WI38 (cell line): Measurements from ENCODE around the gene GABRD.
"Not testable (repeated sequence)": the region's sequence is repeated elsewhere in the genome, so short reads cannot be mapped to it uniquely, and the experiment has no call there.

ENCODE experiments used
- H3K4me3 ChIP-seq: 2 replicates; pipeline ENCODE4 v1.5.1; 2011; ENCODE audit warnings: low read depth, mild to moderate bottlenecking, control low read depth, low read length
- TF ChIP-seq, protein P1 (sequence below): IDR thresholded peaks from 2 replicates; pipeline ENCODE4 v1.5.1; 2012; ENCODE audit warnings: low read depth, mild to moderate bottlenecking, control low read depth, low read length

The GABRD gene

DNA sequence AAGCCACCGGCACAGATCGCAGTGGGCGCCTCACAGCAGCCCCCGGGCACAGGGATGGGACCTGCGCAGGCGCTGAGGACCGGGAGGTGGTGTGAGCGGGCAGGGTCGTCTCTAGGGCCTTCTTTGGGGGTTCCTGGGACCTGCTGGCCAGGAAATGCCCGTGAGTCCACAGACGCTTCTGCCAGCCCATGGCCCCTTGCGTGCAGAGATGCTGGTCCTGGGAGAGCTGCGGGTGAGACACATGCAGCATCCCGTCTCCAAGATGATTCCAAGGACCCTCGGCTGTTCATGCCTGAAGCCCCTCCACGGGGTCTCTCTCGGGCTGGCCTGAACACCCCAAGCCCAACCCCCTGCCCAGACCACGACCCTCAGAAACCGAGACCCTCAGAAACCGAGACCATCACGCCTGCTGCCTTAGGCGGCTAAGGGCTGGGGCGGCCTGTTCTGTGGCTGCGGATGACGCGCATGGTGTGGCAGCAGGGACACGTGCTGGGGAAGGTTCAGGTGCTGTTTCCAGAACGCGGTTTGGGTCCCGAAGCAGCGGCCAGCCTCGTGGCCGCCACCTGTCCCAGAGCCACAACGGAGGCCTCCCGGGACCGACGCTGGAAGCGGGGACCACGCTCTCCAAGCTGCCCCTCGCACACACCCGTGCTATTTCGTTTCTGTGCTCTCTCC, 38.5 kb upstream of the GABRD start:
- TF ChIP-seq, protein P1, sequence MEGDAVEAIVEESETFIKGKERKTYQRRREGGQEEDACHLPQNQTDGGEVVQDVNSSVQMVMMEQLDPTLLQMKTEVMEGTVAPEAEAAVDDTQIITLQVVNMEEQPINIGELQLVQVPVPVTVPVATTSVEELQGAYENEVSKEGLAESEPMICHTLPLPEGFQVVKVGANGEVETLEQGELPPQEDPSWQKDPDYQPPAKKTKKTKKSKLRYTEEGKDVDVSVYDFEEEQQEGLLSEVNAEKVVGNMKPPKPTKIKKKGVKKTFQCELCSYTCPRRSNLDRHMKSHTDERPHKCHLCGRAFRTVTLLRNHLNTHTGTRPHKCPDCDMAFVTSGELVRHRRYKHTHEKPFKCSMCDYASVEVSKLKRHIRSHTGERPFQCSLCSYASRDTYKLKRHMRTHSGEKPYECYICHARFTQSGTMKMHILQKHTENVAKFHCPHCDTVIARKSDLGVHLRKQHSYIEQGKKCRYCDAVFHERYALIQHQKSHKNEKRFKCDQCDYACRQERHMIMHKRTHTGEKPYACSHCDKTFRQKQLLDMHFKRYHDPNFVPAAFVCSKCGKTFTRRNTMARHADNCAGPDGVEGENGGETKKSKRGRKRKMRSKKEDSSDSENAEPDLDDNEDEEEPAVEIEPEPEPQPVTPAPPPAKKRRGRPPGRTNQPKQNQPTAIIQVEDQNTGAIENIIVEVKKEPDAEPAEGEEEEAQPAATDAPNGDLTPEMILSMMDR = no peak
- H3K4me3 ChIP-seq = no peak overlapping the region

DNA sequence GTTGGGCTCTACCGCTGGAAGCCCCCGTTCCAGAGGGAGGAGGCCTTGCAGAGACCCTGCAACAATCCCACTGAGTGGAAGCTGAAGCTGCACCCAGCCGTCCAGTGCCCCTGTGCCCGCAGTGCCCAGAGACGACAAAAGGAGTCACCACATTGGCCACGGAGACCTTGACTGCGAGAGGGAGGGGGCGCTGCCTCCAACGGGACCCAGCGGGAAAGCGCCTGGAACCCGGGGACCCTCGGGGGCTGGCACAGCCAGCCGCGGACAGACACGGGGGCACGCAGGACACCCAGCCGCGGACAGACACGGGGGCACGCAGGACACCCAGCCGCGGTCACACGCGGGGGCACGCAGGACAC, 38.0 kb upstream of the GABRD start:
- no peak overlapping the region for H3K4me3 ChIP-seq
- TF ChIP-seq, protein P1 = no peak

DNA sequence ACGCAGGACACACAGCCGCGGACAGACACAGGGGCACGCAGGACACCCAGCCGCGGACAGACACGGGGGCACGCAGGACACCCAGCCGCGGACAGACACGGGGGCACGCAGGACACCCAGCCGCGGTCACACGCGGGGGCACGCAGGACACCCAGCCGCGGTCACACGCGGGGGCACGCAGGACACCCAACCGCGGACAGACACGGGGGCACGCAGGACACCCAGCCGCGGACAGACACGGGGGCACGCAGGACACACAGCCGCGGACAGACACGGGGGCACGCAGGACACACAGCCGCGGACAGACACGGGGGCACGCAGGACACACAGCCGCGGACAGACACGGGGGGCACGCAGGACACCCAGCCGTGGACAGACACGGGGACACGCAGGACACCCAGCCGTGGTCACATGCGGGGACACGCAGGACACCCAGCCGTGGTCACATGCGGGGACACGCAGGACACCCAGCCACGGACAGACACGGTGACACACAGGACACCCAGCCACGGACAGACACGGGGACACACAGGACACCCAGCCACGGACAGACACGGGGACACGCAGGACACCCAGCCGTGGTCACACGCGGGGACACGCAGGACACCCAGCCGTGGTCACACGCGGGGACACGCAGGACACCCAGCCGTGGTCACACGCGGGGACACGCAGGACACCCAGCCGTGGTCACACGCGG, 37.4 kb upstream of the GABRD start:
- H3K4me3 ChIP-seq = not testable (repeated sequence)

DNA sequence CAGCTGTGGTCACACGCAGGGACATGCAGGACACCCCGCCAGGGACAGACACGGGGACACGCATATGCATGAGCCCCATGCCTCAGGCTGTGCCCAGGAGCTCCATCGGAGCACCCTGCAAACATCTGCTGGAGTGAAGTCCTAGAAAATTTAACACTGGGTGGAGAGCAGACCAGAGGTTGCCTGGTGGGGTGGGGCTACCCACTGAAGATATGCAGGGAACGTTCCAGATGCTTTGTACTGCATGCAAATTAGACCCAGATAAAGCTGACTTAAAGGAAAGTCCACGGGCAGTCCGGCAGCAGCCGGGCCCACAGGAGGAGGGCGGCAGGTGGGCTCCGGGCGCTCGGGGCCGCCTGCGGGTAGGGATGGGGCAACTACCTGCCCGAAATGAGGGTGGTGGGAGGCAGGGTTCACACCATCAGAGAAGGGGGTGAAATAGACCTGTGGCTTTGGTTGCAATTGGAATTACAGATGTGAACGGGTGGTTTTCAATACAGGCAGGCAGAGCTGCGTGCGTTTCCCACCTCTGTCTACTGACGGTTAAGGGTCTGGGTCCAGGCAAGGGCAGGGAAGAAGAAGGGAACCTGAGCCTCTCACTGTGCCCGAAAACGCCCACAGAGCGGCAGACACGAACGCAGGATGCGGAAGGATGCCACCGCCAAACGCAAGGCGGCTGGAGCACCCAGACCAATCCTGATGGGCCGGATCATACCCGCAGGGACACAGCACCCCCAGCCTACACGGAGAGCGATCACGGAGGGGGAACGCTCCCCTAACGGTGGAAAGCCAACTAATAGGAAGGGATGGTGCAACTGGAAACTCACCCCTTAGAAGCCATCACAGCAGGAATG, 36.5 kb upstream of the GABRD start:
- H3K4me3 ChIP-seq = no peak overlapping the region
- TF ChIP-seq, protein P1 = no peak

DNA sequence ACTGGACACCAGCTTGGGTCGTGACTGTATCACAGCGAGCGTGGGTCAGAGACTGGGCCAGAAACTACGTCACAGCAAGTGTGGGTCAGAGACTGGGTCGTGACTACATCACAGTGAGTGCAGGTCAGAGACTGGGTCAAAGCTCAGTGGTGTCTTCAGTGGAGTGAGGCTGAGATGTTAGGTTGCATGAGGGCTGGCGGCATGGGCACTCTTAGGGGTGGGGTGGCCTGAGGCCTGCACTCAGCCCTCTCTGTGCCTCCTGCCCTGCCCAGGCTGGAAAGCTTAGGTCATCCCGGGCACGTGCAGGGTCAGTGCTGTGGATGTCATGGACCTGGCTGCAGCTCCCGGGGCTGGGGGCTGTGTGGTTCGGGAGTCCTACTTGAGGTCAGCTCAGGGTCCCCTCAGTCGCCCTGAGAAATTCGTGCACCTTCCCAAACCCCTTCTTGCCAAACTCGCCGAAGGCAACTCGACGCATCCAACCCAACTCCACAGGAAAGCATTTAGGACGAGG, 34.5 kb upstream of the GABRD start:
- TF ChIP-seq, protein P1 = no peak

DNA sequence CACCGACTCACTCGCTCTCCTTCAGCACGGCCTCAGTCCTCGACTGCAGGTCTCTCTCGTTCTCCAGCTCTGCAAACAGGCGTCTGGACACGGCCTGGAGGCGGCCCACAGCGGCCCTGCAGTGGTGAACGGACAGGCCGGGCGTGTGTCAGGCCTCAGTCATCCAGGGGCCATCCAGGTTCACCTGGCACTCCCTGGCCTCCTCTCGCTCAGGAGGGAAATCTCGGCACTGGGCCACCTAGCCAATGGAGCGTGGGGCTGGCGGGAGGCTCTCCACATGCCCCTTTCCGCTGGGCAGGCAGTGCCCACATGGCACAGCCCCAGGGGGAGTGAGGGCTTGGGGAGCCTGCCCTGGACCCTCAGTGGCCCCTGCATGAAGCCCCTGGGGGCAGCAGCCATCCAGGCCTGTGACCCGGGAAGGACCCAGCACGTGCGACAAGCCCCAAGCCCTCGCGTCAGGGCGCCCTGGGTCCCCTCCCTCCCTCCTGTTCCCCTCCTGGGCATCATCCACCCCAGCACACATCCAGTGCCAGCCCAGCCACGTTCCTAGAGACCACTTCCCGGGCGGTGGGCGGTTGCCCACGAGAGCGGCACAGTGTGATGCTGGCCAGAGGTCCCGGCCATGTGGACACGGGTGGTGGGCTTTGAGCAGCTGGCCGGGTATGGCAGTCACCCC, 33.6 kb upstream of the GABRD start:
- TF ChIP-seq, protein P1 = no peak

More for the DNA sequence above, 34.5 kb upstream of the GABRD start:
- no peak overlapping the region for H3K4me3 ChIP-seq

DNA sequence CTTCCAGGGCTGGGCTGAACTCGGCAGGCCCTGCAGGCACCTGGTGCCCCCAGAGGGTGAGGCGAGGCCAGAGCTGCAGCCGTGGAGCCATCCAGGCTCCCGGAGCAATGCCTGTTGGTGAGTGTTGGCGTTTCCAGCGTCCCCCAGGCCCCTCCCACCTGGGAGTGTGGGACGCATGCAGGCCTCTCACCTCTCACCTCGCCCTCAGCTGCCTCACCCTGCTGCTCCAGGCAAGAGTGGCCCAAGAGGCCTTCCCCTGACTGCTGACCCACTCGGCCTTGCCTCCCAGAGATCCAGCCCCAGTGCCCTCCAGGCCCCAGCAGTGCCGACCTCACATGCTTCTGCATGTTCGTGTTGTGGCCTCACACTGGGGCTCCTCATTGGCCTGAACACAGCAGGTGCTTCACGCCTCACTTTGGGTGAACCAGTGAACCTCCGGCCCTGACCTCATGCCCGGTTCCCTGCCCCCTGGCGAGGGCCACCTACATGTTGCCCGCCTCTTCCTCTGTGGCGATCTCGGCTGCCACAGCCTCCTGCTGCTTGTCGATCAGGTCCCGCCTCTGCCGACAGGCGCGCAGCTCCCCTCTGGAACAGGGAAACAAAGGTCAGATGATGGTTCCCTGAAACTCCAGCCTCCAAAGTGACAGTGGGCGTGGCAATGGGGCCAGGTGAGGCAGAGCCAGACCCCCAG, 32.5 kb upstream of the GABRD start:
- TF ChIP-seq, protein P1 = no peak

More for the DNA sequence above, 33.6 kb upstream of the GABRD start:
- H3K4me3 ChIP-seq = no peak overlapping the region

More for the DNA sequence above, 32.5 kb upstream of the GABRD start:
- H3K4me3 ChIP-seq = no peak overlapping the region
